GM12874 (cell line): ENCODE data around the gene SARS2.

Experiments
- TF ChIP-seq, protein P1 (sequence below): IDR thresholded peaks from 2 replicates; pipeline ENCODE4 v1.5.1; 2011; ENCODE audit warnings: low read depth, mild to moderate bottlenecking, control low read depth, low read length, moderate library complexity; ENCODE audit not compliant: insufficient read depth

SARS2 gene

DNA sequence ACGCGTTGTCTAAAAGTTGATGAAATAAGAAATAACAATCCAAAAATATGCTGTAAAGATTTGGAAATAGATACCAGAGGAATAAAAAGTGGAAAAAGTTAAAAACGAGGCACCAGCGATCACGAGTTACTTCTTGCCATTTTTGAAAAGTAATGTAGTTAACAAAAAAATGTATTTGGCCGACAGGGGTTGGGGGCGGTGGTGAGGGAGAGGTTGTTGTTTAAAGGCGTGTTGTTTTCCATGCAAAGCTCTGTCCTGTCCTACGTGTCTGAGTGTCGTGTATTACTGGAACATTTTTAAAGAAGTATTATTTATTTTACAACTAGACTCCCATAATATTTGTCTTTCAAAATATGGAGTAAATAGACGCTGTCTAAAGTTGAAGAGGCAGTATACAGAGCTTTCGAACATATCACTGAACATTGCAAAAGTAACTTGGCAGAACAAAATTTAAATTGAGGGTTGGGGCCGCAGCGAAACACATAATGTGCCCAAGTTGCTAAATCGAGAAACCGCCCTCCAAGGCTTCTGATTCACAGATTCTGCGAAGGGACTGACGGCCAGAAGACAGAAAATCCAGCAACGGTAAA, 44.2 kb upstream of the SARS2 start:
- TF ChIP-seq, protein P1, sequence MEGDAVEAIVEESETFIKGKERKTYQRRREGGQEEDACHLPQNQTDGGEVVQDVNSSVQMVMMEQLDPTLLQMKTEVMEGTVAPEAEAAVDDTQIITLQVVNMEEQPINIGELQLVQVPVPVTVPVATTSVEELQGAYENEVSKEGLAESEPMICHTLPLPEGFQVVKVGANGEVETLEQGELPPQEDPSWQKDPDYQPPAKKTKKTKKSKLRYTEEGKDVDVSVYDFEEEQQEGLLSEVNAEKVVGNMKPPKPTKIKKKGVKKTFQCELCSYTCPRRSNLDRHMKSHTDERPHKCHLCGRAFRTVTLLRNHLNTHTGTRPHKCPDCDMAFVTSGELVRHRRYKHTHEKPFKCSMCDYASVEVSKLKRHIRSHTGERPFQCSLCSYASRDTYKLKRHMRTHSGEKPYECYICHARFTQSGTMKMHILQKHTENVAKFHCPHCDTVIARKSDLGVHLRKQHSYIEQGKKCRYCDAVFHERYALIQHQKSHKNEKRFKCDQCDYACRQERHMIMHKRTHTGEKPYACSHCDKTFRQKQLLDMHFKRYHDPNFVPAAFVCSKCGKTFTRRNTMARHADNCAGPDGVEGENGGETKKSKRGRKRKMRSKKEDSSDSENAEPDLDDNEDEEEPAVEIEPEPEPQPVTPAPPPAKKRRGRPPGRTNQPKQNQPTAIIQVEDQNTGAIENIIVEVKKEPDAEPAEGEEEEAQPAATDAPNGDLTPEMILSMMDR = no peak

DNA sequence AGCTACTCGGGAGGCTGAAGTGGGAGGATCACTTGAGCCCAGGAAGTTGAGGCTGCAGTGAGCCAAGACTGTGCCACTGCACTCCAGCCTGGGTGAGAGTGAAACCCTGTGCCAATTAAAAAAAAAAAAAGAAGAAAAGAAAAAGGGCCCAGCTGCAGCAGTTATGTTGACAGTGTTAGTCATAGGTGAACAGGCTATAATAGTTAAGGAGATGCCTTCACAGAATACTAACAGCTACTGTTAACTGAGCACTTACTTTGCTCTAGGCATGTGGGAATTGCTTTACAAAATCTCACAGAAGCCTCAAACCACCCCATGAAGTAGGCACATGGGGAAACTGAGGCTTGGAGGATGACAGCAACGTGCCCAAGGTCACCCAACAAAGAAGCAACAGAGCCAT, 41.1 kb upstream of the SARS2 start:
- TF ChIP-seq, protein P1 = no peak

DNA sequence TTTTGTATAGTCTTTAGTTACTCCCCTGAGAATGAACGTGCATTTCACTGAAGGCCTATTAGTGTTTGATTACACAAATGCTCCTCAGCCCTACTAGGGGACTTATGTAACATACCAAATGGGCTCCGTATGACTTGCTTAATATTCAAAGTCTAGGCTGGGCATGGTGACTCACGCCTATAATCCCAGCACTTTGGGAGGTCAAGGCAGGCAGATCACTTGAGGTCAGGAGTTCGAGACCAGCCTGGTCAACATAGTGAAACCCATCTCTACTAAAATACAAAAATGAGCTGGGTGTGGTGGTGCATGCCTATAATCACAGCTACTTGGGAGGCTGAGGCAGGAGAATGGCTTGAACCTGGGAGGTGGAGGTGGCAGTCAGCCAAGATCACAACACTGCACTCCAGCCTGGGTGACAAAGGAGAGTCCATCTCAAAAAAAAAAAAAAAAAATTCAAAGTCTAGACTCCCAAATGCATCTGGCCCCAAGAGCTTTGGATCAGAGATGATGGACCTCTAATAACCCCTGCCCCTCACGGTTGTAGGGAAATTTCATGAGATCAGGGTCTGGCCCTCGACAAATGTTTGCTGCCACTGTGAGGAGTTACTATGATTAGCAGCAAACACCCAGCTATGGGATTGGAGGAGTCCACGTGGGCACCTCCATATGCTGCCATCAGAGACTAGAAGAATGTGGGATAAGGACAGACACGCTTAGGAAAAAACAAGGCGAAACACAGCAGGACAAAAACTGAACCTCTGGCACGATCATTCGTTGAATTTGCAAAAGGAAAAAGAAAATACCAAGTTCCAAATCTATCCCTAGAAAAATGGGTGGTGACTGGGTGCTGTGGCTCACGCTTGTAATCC, 40.3 kb upstream of the SARS2 start:
- TF ChIP-seq, protein P1 = no peak

DNA sequence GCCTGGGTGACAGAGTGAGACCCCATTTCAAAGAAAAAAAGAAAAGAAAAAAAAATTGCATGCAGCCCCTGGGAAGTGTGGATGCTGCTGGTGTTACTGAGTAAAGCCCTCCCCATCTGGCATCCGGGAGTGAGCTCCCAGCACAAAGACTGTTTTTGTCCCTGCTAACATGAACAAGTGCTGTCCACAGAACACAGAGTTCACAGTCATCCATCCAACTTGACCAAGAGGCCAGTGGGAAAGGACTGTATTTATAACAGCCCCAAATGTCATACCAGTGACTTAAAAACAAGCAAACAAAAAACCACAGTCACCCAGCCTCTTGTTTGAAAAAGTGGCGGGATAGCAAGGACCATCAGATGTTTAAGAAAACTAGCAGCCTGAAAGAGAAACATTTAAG, 34.2 kb upstream of the SARS2 start:
- TF ChIP-seq, protein P1 = no peak

DNA sequence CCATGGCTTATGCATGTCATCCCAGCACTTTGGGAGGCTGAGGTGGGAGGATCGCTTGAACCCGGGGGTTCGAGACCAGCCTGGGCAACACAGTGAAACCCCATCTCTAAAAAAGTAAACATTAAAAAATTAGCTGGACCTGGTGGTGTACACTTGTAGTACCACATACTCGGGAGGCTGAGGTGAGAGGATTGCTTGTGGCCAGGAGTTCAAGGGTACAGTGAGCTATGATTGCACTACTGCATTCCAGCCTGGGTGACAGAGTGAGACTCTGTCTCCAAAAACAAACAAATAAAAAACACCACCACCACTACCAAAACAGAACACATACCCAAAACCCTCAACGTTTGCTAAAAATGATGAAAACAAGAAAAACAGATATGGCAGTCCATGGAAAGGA, 29.1 kb upstream of the SARS2 start:
- TF ChIP-seq, protein P1 = no peak

DNA sequence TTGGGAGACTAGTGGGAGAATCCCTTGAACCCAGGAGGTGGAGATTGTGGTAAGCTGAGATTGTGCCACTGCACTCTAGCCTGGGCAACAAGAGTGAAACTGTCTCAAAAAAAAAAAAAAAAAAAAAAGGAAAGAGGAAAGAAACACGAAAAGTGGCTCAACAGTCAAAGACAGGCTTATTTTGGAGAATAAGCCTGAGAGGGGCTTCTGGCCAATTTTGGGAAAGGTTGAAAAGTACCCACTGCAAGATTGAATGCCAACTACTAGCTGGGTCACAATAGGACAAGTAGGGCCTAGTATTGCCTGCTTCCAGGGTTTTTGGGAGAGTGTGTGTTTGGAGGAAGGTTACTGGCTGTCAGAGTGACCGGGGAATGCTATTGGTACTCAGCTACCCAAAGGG, 27.7 kb upstream of the SARS2 start:
- TF ChIP-seq, protein P1 = no peak

DNA sequence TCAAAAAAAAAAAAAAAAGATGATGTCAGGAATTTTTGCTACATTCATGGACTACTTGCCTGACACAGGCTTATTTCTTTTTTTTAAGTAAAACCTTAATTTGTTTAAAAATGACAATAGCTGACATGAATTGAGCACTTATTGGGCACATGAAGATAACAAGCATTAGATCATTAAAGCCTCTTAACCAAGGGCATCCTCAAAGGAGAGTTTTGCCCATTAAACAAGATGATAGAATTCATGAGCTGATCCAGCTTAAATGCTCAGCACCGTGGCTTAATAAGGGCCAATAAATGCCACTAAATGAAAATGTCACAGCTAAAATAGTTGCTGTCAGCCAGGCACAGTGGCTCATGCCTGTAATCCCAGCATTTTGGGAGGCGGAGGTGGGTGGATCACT, 25.7 kb upstream of the SARS2 start:
- TF ChIP-seq, protein P1 = no peak
